Measurements from ENCODE around the gene MYO7B. TPM values are rescaled to one million over a fixed set of nuclear protein-coding genes. Genes with fewer than 3 reads are reported as not detected.

MYO7B gene
- total and polyA plus RNA-seq, 10 donors, result 32.3 to 165 (median 52.9) TPM

DNA sequence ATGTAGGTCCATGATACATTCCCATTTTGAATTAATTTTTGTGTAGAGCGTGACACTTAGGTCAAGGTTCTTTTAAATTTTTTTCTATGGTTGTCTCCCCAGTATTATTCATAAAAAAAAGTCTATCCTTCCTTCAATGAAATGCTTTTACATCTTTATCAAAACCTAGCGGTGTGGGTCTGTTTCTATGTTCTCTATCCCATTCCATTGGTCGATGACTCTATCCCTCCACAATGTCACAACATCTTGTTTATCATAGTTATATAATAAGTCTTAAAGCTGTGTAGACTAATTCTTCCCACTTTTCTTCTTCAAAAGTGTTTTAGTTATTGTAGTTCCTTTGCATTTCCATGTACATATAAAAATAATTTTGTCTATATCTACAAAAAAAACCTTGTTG is 63.2 kb downstream of the MYO7B start:
- TF ChIP-seq POLR2AphosphoS5 (IDR thresholded peaks at IDR 0.05), result no peak
- TF ChIP-seq POLR2A (IDR thresholded peaks at IDR 0.05), result no peak
- TF ChIP-seq CTCF (IDR thresholded peaks at IDR 0.05 in 8 of 11, conservative IDR thresholded peaks at IDR 0.05 in 3 of 11), result no peak
- Histone ChIP-seq H3K27me3 (replicated peaks in 1 of 7) (no peaks in the 10 kb centered on the region), H3K4me3 (no peak overlapping the region), H3K4me1 (no peaks in the 10 kb centered on the region), H3K27ac (no peak overlapping the region), H3K9me3 (peaks cover 0 to 16% (median 0%) of the 10 kb centered on the region in 8 donors), H3K36me3 (no peaks in the 10 kb centered on the region)
- DNase-seq, result no peak
- intact Hi-C loops (cut with DNase I; ENCODE audit: low total_unique reads), result loop anchor here (10.0 kb wide), 1 partner anchor 46 kb away; the partner anchor contains the start of gene GPR17
- 80 to 98% (median 94%) methylated on average over 3 of the region's 3 CpGs for WGBS, 5 donors

DNA sequence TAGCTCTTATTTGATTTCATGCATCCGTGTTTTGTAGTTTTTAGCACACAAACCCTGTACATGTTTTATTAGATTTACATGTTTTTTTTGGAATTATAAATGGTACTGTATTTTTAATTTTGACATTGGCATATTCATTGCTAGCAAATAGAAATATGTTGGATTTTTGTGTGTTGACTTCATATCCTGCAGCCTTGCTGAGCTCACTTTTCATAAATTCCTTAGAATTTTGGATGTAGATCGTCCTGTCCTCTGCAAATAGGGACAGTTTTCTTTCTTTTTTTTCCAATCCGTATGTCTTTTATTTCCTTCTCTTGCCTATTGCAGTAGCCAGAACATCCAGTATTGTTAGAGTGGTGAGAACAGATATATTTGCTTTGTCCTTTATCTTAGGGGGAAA is 63.7 kb downstream of the MYO7B start:
- H3K4me1 ChIP-seq, result no peaks in the 10 kb centered on the region
- no peaks in the 10 kb centered on the region for H3K27me3 ChIP-seq (replicated peaks in 1 of 7)
- TF ChIP-seq CTCF (IDR thresholded peaks at IDR 0.05 in 8 of 11, conservative IDR thresholded peaks at IDR 0.05 in 3 of 11), result no peak
- no peak for TF ChIP-seq POLR2A (IDR thresholded peaks at IDR 0.05)
- no peak for TF ChIP-seq POLR2AphosphoS5 (IDR thresholded peaks at IDR 0.05)
- H3K36me3 ChIP-seq, result no peaks in the 10 kb centered on the region
- WGBS, 5 donors, result 77 to 92% (median 87%) methylated on average over 3 of the region's 3 CpGs
- no peak overlapping the region for H3K4me3 ChIP-seq
- DNase-seq, result no peak
- no peak overlapping the region for H3K27ac ChIP-seq
- H3K9me3 ChIP-seq, result peaks cover 0 to 16% (median 0%) of the 10 kb centered on the region in 8 donors
- intact Hi-C loops (cut with DNase I; ENCODE audit: low total_unique reads), result loop anchor here (10.0 kb wide), 1 partner anchor 46 kb away; the partner anchor contains the start of gene GPR17

- intact Hi-C loops (cut with DNase I; ENCODE audit: low total_unique reads), result no loop called here
- TF ChIP-seq CTCF (IDR thresholded peaks at IDR 0.05 in 8 of 11, conservative IDR thresholded peaks at IDR 0.05 in 3 of 11) (no peak), POLR2A (IDR thresholded peaks at IDR 0.05) (no peak), POLR2AphosphoS5 (IDR thresholded peaks at IDR 0.05) (no peak)
- 82 to 94% (median 91%) methylated on average over 8 of the region's 8 CpGs for WGBS, 5 donors
- Histone ChIP-seq H3K27ac (no peak overlapping the region), H3K4me3 (no peak overlapping the region), H3K9me3 (peaks cover 0 to 16% (median 0%) of the 10 kb centered on the region in 8 donors), H3K36me3 (peaks cover 0 to 9% (median 0%) of the 10 kb centered on the region in 6 donors), H3K27me3 (replicated peaks in 1 of 7) (no peaks in the 10 kb centered on the region), H3K4me1 (peaks cover 0 to 11% (median 0%) of the 10 kb centered on the region in 6 donors)
- no peak for DNase-seq
Observed at GRCh38 chr2:127604986-127605385, 69.5 kb downstream of the MYO7B start.

- Histone ChIP-seq H3K4me1 (peaks cover 0 to 11% (median 0%) of the 10 kb centered on the region in 6 donors), H3K27ac (no peak overlapping the region), H3K27me3 (replicated peaks in 1 of 7) (no peaks in the 10 kb centered on the region), H3K9me3 (peaks cover 0 to 19% (median under 1%) of the 10 kb centered on the region in 8 donors), H3K4me3 (no peak overlapping the region), H3K36me3 (peaks cover 0 to 9% (median 0%) of the 10 kb centered on the region in 6 donors)
- intact Hi-C loops (cut with DNase I; ENCODE audit: low total_unique reads), result no loop called here
- WGBS, 5 donors, result 71 to 87% (median 74%) methylated on average over 7 of the region's 7 CpGs
- TF ChIP-seq POLR2AphosphoS5 (IDR thresholded peaks at IDR 0.05) (no peak), POLR2A (IDR thresholded peaks at IDR 0.05) (no peak), CTCF (IDR thresholded peaks at IDR 0.05 in 8 of 11, conservative IDR thresholded peaks at IDR 0.05 in 3 of 11) (no peak)
- DNase-seq, result no peak
Observed at GRCh38 chr2:127605691-127606263, 70.3 kb downstream of the MYO7B start.
